WERI-Rb-1 (cell line): ENCODE data around the gene KLF12.

Source experiments
- DNase-seq: peaks from one replicate; pipeline ENCODE4 v3.0.0-alpha.2; 2020
- H3K27ac ChIP-seq: fragments of 250-450 bp; sonication (Bioruptor Pico); 2 replicates; pipeline ENCODE4 v1.5.1; 2020; ENCODE audit warnings: mild to moderate bottlenecking, moderate library complexity
- H3K27me3 ChIP-seq: fragments of 250-450 bp; sonication (Bioruptor Pico); 2 replicates; pipeline ENCODE4 v1.5.1; 2021; ENCODE audit warnings: mild to moderate bottlenecking, low read depth, moderate library complexity; ENCODE audit not compliant: insufficient read depth, severe bottlenecking
- H3K36me3 ChIP-seq: fragments of 250-450 bp; sonication (Bioruptor Pico); 2 replicates; pipeline ENCODE4 v1.5.1; 2020; ENCODE audit warnings: mild to moderate bottlenecking, moderate library complexity
- H3K4me3 ChIP-seq: 2 replicates; pipeline ENCODE4 v1.5.1; 2011; ENCODE audit warnings: low read depth, mild to moderate bottlenecking, control low read depth, low read length
- H3K9me3 ChIP-seq: fragments of 250-450 bp; sonication (Bioruptor Pico); 2 replicates; pipeline ENCODE4 v1.5.1; 2021; ENCODE audit warnings: mild to moderate bottlenecking, moderate library complexity; ENCODE audit not compliant: severe bottlenecking
- CTCF ChIP-seq: IDR thresholded peaks from 2 replicates; pipeline ENCODE4 v1.5.1; 2011; ENCODE audit warnings: low read depth, mild to moderate bottlenecking, control low read depth, inconsistent platforms, low read length

Gene KLF12

GRCh38 chr13:74104661-74105275 lies 29.4 kb downstream of the KLF12 start:
- no peak for TF ChIP-seq CTCF
- Histone ChIP-seq H3K27ac (no peak overlapping the region), H3K36me3 (no peaks in the 10 kb centered on the region), H3K9me3 (no peaks in the 10 kb centered on the region), H3K27me3 (no peaks in the 10 kb centered on the region), H3K4me3 (no peak overlapping the region)
- DNase-seq: no peak

DNA sequence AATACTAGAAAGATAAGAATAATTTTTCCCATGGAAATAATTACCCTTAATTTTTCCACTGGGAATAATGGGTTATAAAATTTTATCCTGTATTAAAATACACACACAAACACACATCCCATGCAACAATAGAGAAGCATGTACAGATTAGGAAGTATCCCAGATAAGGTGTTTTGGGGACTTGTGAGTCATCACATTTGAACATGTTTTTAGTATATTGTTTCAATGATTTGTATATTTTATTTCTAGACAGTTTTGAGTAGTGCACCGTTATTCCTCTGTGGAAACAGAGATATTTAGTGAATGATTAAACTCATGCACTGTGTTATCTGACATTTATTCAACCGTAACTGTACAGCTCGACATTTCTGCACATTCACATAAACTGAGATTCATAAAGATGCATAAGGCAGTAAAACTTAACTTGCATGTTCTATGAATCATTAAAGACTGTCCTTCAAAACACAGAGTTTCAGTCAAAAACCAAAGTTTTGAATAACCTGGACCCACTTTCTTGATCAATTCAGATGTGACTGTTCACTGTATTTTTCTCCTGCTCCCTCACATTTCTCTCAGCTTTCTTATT lies 30.1 kb downstream of the KLF12 start:
- no peaks in the 10 kb centered on the region for H3K27me3 ChIP-seq
- no peak for DNase-seq
- H3K27ac ChIP-seq: no peak overlapping the region
- no peak overlapping the region for H3K4me3 ChIP-seq
- no peaks in the 10 kb centered on the region for H3K36me3 ChIP-seq
- H3K9me3 ChIP-seq: no peaks in the 10 kb centered on the region
- no peak for TF ChIP-seq CTCF

DNA sequence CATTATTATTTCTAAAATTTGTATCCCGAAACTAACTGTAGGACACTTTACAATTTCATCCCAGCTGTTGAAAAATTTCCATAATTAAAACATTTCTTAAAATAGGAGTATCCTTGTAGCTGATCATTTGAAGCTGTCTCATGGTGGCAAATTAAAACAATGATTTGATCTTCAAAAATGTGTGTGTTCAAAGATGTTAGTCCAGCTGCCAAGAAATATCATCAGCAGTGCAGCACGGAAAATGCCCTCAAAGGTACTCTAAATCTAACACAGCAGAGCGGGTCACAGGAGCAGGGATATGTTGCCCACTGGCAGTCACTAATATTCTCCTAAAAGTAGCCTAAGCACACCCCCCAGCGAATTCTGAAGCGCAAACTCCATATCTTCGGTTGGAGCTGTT lies 31.0 kb downstream of the KLF12 start:
- no peaks in the 10 kb centered on the region for H3K9me3 ChIP-seq
- no peak for TF ChIP-seq CTCF
- no peaks in the 10 kb centered on the region for H3K36me3 ChIP-seq
- DNase-seq: no peak
- no peaks in the 10 kb centered on the region for H3K27me3 ChIP-seq
- H3K27ac ChIP-seq: no peak overlapping the region
- H3K4me3 ChIP-seq: no peak overlapping the region

- H3K4me3 ChIP-seq: no peak overlapping the region
- DNase-seq: no peak
- H3K36me3 ChIP-seq: no peaks in the 10 kb centered on the region
- no peak overlapping the region for H3K27ac ChIP-seq
- no peaks in the 10 kb centered on the region for H3K9me3 ChIP-seq
- H3K27me3 ChIP-seq: no peaks in the 10 kb centered on the region
- TF ChIP-seq CTCF: no peak
Measured at GRCh38 chr13:74102691-74103090, 31.5 kb downstream of the KLF12 start.

DNA sequence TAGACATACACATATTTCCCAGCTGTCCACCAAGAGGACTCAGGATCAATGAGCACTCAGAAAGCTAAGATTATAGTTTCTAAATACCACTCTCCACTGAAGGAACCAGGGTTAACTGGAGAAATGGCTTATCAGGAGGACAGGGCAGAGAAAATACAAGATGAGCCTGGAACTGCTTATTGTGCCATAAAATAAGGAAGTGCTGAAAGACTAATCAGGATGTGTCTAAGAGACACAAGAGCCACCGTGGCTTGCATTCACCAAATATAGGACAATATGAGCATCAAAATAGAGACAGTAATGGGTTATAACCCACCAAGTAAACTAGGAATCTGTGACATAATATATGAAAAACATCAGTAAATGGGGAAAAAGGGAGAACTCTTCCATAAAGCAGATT lies 32.8 kb downstream of the KLF12 start:
- no peak for TF ChIP-seq CTCF
- DNase-seq: no peak

GRCh38 chr13:74098077-74098476 lies 36.1 kb downstream of the KLF12 start:
- no peak for DNase-seq
- Histone ChIP-seq H3K4me3 (no peak overlapping the region), H3K36me3 (no peaks in the 10 kb centered on the region), H3K27ac (no peak overlapping the region), H3K9me3 (no peaks in the 10 kb centered on the region), H3K27me3 (no peaks in the 10 kb centered on the region)
- no peak for TF ChIP-seq CTCF

More for the DNA sequence above, 32.8 kb downstream of the KLF12 start:
- Histone ChIP-seq H3K27ac (no peak overlapping the region), H3K27me3 (no peaks in the 10 kb centered on the region), H3K4me3 (no peak overlapping the region), H3K36me3 (no peaks in the 10 kb centered on the region), H3K9me3 (no peaks in the 10 kb centered on the region)
